HCT116 (cell line): ENCODE data around the gene PIEZO2.

Experiments used
- CTCF ChIP-seq, 3 experiments: fragments of 200-600 bp in 1 of 3; sonication (generic) in 1 of 3; IDR thresholded peaks in 2 of 3; conservative IDR thresholded peaks in 1 of 3; 2 replicates each; pipeline ENCODE4 v1.5.1; 2012 to 2017; ENCODE audit warnings: low read depth in 2 of 3, low read length in 2 of 3, antibody characterized with exemption in 1 of 3, borderline replicate concordance in 1 of 3, control low read depth in 1 of 3, mild to moderate bottlenecking in 1 of 3, mixed read lengths in 1 of 3, mixed run types in 1 of 3, moderate library complexity in 1 of 3; ENCODE audit not compliant: insufficient read depth in 1 of 3
- EZH2 ChIP-seq: fragments of 200-600 bp; sonication (generic); IDR thresholded peaks from 2 replicates; pipeline ENCODE4 v1.6.1; 2017; ENCODE audit warnings: antibody characterized with exemption, mixed run types
- MAX ChIP-seq: IDR thresholded peaks from 2 replicates; pipeline ENCODE4 v1.6.1; 2012
- POLR2A ChIP-seq: IDR thresholded peaks from 2 replicates; pipeline ENCODE4 v1.7.0; 2011; ENCODE audit warnings: borderline replicate concordance; ENCODE audit not compliant: insufficient read depth, insufficient read length; ENCODE audit errors: extremely low read depth
- POLR2AphosphoS5 ChIP-seq: IDR thresholded peaks from 2 replicates; pipeline ENCODE4 v1.6.1; 2011; ENCODE audit warnings: mild to moderate bottlenecking, low read depth, low read length, moderate library complexity
- RAD21 ChIP-seq: IDR thresholded peaks from 2 replicates; pipeline ENCODE4 v1.6.1; 2012; ENCODE audit warnings: low read depth, mild to moderate bottlenecking
- SIN3A ChIP-seq: IDR thresholded peaks from 2 replicates; pipeline ENCODE4 v1.6.1; 2012; ENCODE audit warnings: low read depth
- SRF ChIP-seq: IDR thresholded peaks from 2 replicates; pipeline ENCODE4 v1.6.1; 2012; ENCODE audit warnings: low read depth
- TCF7L2 ChIP-seq: IDR thresholded peaks from 2 replicates; pipeline ENCODE4 v1.7.0; 2011; ENCODE audit warnings: borderline replicate concordance, inconsistent platforms; ENCODE audit not compliant: insufficient read depth, insufficient read length; ENCODE audit errors: extremely low read depth
- YY1 ChIP-seq: IDR thresholded peaks from 2 replicates; pipeline ENCODE4 v1.6.1; 2011; ENCODE audit warnings: low read length, low read depth, moderate library complexity, mild to moderate bottlenecking; ENCODE audit not compliant: insufficient replicate concordance; ENCODE audit errors: extremely low read depth
- ZBTB33 ChIP-seq: IDR thresholded peaks from 2 replicates; pipeline ENCODE4 v1.6.1; 2011; ENCODE audit warnings: mild to moderate bottlenecking, low read length, moderate library complexity; ENCODE audit not compliant: insufficient replicate concordance; ENCODE audit errors: extremely low read depth
- ZNF274 ChIP-seq: fragments of 200-500 bp; sonication (Bioruptor generic); IDR thresholded peaks from 2 replicates; pipeline ENCODE4 v1.6.1; 2014; ENCODE audit warnings: mild to moderate bottlenecking, low read depth, low read length, inconsistent platforms
- TF ChIP-seq, protein P1 (sequence below): IDR thresholded peaks from 2 replicates; pipeline ENCODE4 v1.6.1; 2012; ENCODE audit warnings: low read depth

DNA sequence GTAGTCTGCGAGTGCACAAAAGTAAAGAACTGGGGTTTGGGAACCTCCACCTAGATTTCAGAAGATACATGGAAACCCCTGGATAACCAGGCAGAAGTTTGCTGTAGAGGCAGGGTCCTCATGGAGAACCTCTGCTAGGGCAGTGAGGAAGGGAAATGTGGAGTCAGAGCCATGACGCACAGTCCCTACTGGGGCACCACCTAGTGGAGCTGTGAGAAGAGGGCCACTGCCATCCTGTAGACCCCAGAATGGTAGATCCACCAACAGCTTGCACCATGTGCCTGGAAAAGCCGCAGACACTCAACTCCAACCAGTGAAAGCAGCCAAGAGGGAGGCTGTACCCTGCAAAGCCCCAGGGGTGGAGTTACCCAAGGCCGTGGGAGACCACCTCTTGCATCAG is 206.4 kb downstream of the PIEZO2 start:
- TF ChIP-seq CTCF (IDR thresholded peaks at IDR 0.05 in 2 of 3, conservative IDR thresholded peaks at IDR 0.05 in 1 of 3; ENCODE audit: borderline replicate concordance in 1 of 3, insufficient read depth in 1 of 3, low read depth in 2 of 3, low read length in 2 of 3), result no peak
- no peak for TF ChIP-seq ZNF274
- TF ChIP-seq POLR2A, result no peak
- TF ChIP-seq SIN3A, result no peak
- TF ChIP-seq RAD21, result no peak
- TF ChIP-seq, protein P1, sequence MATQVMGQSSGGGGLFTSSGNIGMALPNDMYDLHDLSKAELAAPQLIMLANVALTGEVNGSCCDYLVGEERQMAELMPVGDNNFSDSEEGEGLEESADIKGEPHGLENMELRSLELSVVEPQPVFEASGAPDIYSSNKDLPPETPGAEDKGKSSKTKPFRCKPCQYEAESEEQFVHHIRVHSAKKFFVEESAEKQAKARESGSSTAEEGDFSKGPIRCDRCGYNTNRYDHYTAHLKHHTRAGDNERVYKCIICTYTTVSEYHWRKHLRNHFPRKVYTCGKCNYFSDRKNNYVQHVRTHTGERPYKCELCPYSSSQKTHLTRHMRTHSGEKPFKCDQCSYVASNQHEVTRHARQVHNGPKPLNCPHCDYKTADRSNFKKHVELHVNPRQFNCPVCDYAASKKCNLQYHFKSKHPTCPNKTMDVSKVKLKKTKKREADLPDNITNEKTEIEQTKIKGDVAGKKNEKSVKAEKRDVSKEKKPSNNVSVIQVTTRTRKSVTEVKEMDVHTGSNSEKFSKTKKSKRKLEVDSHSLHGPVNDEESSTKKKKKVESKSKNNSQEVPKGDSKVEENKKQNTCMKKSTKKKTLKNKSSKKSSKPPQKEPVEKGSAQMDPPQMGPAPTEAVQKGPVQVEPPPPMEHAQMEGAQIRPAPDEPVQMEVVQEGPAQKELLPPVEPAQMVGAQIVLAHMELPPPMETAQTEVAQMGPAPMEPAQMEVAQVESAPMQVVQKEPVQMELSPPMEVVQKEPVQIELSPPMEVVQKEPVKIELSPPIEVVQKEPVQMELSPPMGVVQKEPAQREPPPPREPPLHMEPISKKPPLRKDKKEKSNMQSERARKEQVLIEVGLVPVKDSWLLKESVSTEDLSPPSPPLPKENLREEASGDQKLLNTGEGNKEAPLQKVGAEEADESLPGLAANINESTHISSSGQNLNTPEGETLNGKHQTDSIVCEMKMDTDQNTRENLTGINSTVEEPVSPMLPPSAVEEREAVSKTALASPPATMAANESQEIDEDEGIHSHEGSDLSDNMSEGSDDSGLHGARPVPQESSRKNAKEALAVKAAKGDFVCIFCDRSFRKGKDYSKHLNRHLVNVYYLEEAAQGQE, result no peak
- no peak for TF ChIP-seq ZBTB33
- no peak for TF ChIP-seq YY1
- no peak for TF ChIP-seq EZH2
- TF ChIP-seq SRF, result no peak
- no peak for TF ChIP-seq TCF7L2
- TF ChIP-seq POLR2AphosphoS5, result no peak
- no peak for TF ChIP-seq MAX
